Measurements from ENCODE around the gene MESD. TPM values are rescaled to one million over a fixed set of nuclear protein-coding genes. Genes with fewer than 3 reads are reported as not detected.

MESD gene
- total RNA-seq, 1 experiment from 2014 or later, result 13.7 TPM

- Histone ChIP-seq H3K27ac (ENCODE audit: low read length) (no peak overlapping the region), H3K36me3 (ENCODE audit: insufficient read depth, low read length) (no peaks in the 10 kb centered on the region), H3K4me2 (ENCODE audit: low read depth, low read length, poor library complexity, severe bottlenecking) (no peak overlapping the region)
Observed at GRCh38 chr15:80920271-80920699, 69.3 kb downstream of the MESD start.

GRCh38 chr15:80918196-80918783, 71.3 kb downstream of the MESD start:
- Histone ChIP-seq H3K4me3 (ENCODE audit: low read length) (no peak overlapping the region), H3K36me3 (ENCODE audit: insufficient read depth, low read length) (no peaks in the 10 kb centered on the region), H4K20me1 (ENCODE audit: insufficient read depth, low read depth, low read length) (no peaks in the 10 kb centered on the region), H3K4me2 (ENCODE audit: low read depth, low read length, poor library complexity, severe bottlenecking) (no peak overlapping the region), H3K27ac (ENCODE audit: low read length) (no peak overlapping the region), H3K9ac (ENCODE audit: low read length) (no peak overlapping the region), H3K79me2 (ENCODE audit: low read length) (no peaks in the 10 kb centered on the region), H3K9me2 (replicated peaks; ENCODE audit: insufficient read depth, low read length) (no peaks in the 10 kb centered on the region), H3K9me3 (ENCODE audit: low read length) (no peaks in the 10 kb centered on the region), H3K27me3 (ENCODE audit: low read length) (no peaks in the 10 kb centered on the region), H3K4me1 (ENCODE audit: low read length) (no peaks in the 10 kb centered on the region), H2AFZ (ENCODE audit: low read length) (no peak overlapping the region)
- no peak for DNase-seq

More at GRCh38 chr15:80920271-80920699, 69.3 kb downstream of the MESD start:
- Histone ChIP-seq H3K27me3 (ENCODE audit: low read length) (no peaks in the 10 kb centered on the region), H3K9me2 (replicated peaks; ENCODE audit: insufficient read depth, low read length) (no peaks in the 10 kb centered on the region), H2AFZ (ENCODE audit: low read length) (no peak overlapping the region), H3K9me3 (ENCODE audit: low read length) (no peaks in the 10 kb centered on the region), H3K4me1 (ENCODE audit: low read length) (no peaks in the 10 kb centered on the region), H4K20me1 (ENCODE audit: insufficient read depth, low read depth, low read length) (no peaks in the 10 kb centered on the region), H3K4me3 (ENCODE audit: low read length) (no peak overlapping the region), H3K79me2 (ENCODE audit: low read length) (no peaks in the 10 kb centered on the region), H3K9ac (ENCODE audit: low read length) (no peak overlapping the region)
- DNase-seq, result no peak

GRCh38 chr15:80916056-80916455, 73.6 kb downstream of the MESD start:
- no peaks in the 10 kb centered on the region for H3K9me3 ChIP-seq (ENCODE audit: low read length)
- DNase-seq, result no peak
- no peak overlapping the region for H3K27ac ChIP-seq (ENCODE audit: low read length)
- no peak overlapping the region for H3K4me2 ChIP-seq (ENCODE audit: low read depth, low read length, poor library complexity, severe bottlenecking)
- H3K36me3 ChIP-seq (ENCODE audit: insufficient read depth, low read length), result no peaks in the 10 kb centered on the region
- H3K4me1 ChIP-seq (ENCODE audit: low read length), result no peaks in the 10 kb centered on the region
- H3K4me3 ChIP-seq (ENCODE audit: low read length), result no peak overlapping the region
- H3K9ac ChIP-seq (ENCODE audit: low read length), result no peak overlapping the region
- no peaks in the 10 kb centered on the region for H3K79me2 ChIP-seq (ENCODE audit: low read length)
- no peaks in the 10 kb centered on the region for H3K27me3 ChIP-seq (ENCODE audit: low read length)
- H4K20me1 ChIP-seq (ENCODE audit: insufficient read depth, low read depth, low read length), result no peaks in the 10 kb centered on the region
- H2AFZ ChIP-seq (ENCODE audit: low read length), result no peak overlapping the region
- H3K9me2 ChIP-seq (replicated peaks; ENCODE audit: insufficient read depth, low read length), result no peaks in the 10 kb centered on the region

- Histone ChIP-seq H3K79me2 (ENCODE audit: low read length) (no peaks in the 10 kb centered on the region), H3K27me3 (ENCODE audit: low read length) (no peaks in the 10 kb centered on the region), H3K36me3 (ENCODE audit: insufficient read depth, low read length) (no peaks in the 10 kb centered on the region), H3K9ac (ENCODE audit: low read length) (no peak overlapping the region), H3K27ac (ENCODE audit: low read length) (no peak overlapping the region), H4K20me1 (ENCODE audit: insufficient read depth, low read depth, low read length) (no peaks in the 10 kb centered on the region), H3K4me3 (ENCODE audit: low read length) (no peak overlapping the region), H3K4me2 (ENCODE audit: low read depth, low read length, poor library complexity, severe bottlenecking) (no peak overlapping the region), H3K4me1 (ENCODE audit: low read length) (no peaks in the 10 kb centered on the region), H3K9me3 (ENCODE audit: low read length) (no peaks in the 10 kb centered on the region), H3K9me2 (replicated peaks; ENCODE audit: insufficient read depth, low read length) (no peaks in the 10 kb centered on the region), H2AFZ (ENCODE audit: low read length) (no peak overlapping the region)
- no peak for DNase-seq
Observed at GRCh38 chr15:80915472-80915871, 74.1 kb downstream of the MESD start.

- Histone ChIP-seq H3K9me2 (replicated peaks; ENCODE audit: insufficient read depth, low read length) (no peaks in the 10 kb centered on the region), H3K36me3 (ENCODE audit: insufficient read depth, low read length) (no peaks in the 10 kb centered on the region), H3K4me1 (ENCODE audit: low read length) (no peaks in the 10 kb centered on the region)
Observed at GRCh38 chr15:80913541-80913940, 76.1 kb downstream of the MESD start.

GRCh38 chr15:80912673-80913072, 76.9 kb downstream of the MESD start:
- Histone ChIP-seq H3K27ac (ENCODE audit: low read length) (no peak overlapping the region), H3K4me1 (ENCODE audit: low read length) (no peaks in the 10 kb centered on the region), H3K4me2 (ENCODE audit: low read depth, low read length, poor library complexity, severe bottlenecking) (no peak overlapping the region), H3K36me3 (ENCODE audit: insufficient read depth, low read length) (no peaks in the 10 kb centered on the region), H2AFZ (ENCODE audit: low read length) (no peak overlapping the region), H3K9me3 (ENCODE audit: low read length) (no peaks in the 10 kb centered on the region), H3K79me2 (ENCODE audit: low read length) (no peaks in the 10 kb centered on the region), H3K4me3 (ENCODE audit: low read length) (no peak overlapping the region), H3K27me3 (ENCODE audit: low read length) (no peaks in the 10 kb centered on the region), H3K9me2 (replicated peaks; ENCODE audit: insufficient read depth, low read length) (no peaks in the 10 kb centered on the region), H3K9ac (ENCODE audit: low read length) (no peak overlapping the region), H4K20me1 (ENCODE audit: insufficient read depth, low read depth, low read length) (no peaks in the 10 kb centered on the region)
- no peak for DNase-seq

More at GRCh38 chr15:80913541-80913940, 76.1 kb downstream of the MESD start:
- DNase-seq, result no peak
- H4K20me1 ChIP-seq (ENCODE audit: insufficient read depth, low read depth, low read length), result no peaks in the 10 kb centered on the region
- no peak overlapping the region for H2AFZ ChIP-seq (ENCODE audit: low read length)
- H3K9me3 ChIP-seq (ENCODE audit: low read length), result no peaks in the 10 kb centered on the region
- no peak overlapping the region for H3K27ac ChIP-seq (ENCODE audit: low read length)
- H3K4me3 ChIP-seq (ENCODE audit: low read length), result no peak overlapping the region
- H3K79me2 ChIP-seq (ENCODE audit: low read length), result no peaks in the 10 kb centered on the region
- H3K9ac ChIP-seq (ENCODE audit: low read length), result no peak overlapping the region
- no peaks in the 10 kb centered on the region for H3K27me3 ChIP-seq (ENCODE audit: low read length)
- H3K4me2 ChIP-seq (ENCODE audit: low read depth, low read length, poor library complexity, severe bottlenecking), result no peak overlapping the region

GRCh38 chr15:80911821-80912220, 77.8 kb downstream of the MESD start:
- no peaks in the 10 kb centered on the region for H3K9me2 ChIP-seq (replicated peaks; ENCODE audit: insufficient read depth, low read length)
- no peak overlapping the region for H2AFZ ChIP-seq (ENCODE audit: low read length)
- no peak overlapping the region for H3K27ac ChIP-seq (ENCODE audit: low read length)
- no peaks in the 10 kb centered on the region for H3K79me2 ChIP-seq (ENCODE audit: low read length)
- H3K4me3 ChIP-seq (ENCODE audit: low read length), result no peak overlapping the region
- no peaks in the 10 kb centered on the region for H4K20me1 ChIP-seq (ENCODE audit: insufficient read depth, low read depth, low read length)
- no peak for DNase-seq
- H3K4me1 ChIP-seq (ENCODE audit: low read length), result no peaks in the 10 kb centered on the region
- H3K27me3 ChIP-seq (ENCODE audit: low read length), result no peaks in the 10 kb centered on the region
- H3K9me3 ChIP-seq (ENCODE audit: low read length), result no peaks in the 10 kb centered on the region
- no peak overlapping the region for H3K4me2 ChIP-seq (ENCODE audit: low read depth, low read length, poor library complexity, severe bottlenecking)
- H3K36me3 ChIP-seq (ENCODE audit: insufficient read depth, low read length), result no peaks in the 10 kb centered on the region
- H3K9ac ChIP-seq (ENCODE audit: low read length), result no peak overlapping the region

- H3K9me2 ChIP-seq (replicated peaks; ENCODE audit: insufficient read depth, low read length), result no peaks in the 10 kb centered on the region
- H3K36me3 ChIP-seq (ENCODE audit: insufficient read depth, low read length), result no peaks in the 10 kb centered on the region
- no peak overlapping the region for H3K4me2 ChIP-seq (ENCODE audit: low read depth, low read length, poor library complexity, severe bottlenecking)
- H3K4me3 ChIP-seq (ENCODE audit: low read length), result no peak overlapping the region
- no peak for DNase-seq
- no peaks in the 10 kb centered on the region for H4K20me1 ChIP-seq (ENCODE audit: insufficient read depth, low read depth, low read length)
- no peaks in the 10 kb centered on the region for H3K27me3 ChIP-seq (ENCODE audit: low read length)
- H3K9ac ChIP-seq (ENCODE audit: low read length), result no peak overlapping the region
- H3K79me2 ChIP-seq (ENCODE audit: low read length), result no peaks in the 10 kb centered on the region
- H3K27ac ChIP-seq (ENCODE audit: low read length), result no peak overlapping the region
- no peak overlapping the region for H2AFZ ChIP-seq (ENCODE audit: low read length)
- H3K4me1 ChIP-seq (ENCODE audit: low read length), result no peaks in the 10 kb centered on the region
- no peaks in the 10 kb centered on the region for H3K9me3 ChIP-seq (ENCODE audit: low read length)
Observed at GRCh38 chr15:80906159-80906766, 83.4 kb downstream of the MESD start.
